Measurements from ENCODE around the gene NDUFAF5. TPM values are rescaled to one million over a fixed set of nuclear protein-coding genes. Genes with fewer than 3 reads are reported as not detected.
A peak's percentile ranks its signal among the peaks of the same experiment; 100 is the strongest.

Gene NDUFAF5
- total and polyA plus RNA-seq, 11 donors, result 34.7 to 72.3 (median 55.5) TPM

DNA sequence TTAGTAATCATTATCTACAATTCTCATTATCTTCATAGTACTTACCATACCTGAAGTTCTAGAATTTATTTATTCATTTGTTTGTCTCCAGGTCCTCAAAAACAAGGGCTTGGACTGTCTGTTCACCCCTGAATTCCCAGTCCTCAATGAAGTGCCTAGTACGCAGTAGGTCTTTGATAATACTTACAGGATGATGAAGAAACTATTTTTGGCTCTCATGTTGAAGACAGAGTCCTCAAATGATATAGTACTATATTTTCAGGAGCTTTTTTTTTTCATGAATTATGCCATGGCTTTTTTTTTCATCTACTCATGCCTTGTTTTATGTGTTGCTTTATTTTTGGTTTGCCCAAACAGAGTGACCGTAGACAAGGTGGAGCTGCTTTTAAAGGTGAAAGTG lies 66.5 kb downstream of the NDUFAF5 start:
- Histone ChIP-seq H3K9me3 (no peaks in the 10 kb centered on the region), H3K4me3 (no peak overlapping the region), H3K4me1 (peaks cover 0 to 14% (median 3%) of the 10 kb centered on the region in 12 donors), H3K27ac (peak overlapping the region in 3 of 12 donors; percentile 14 to 32 (median 24)), H3K27me3 (no peaks in the 10 kb centered on the region), H3K36me3 (no peaks in the 10 kb centered on the region)
- TF ChIP-seq POLR2A (IDR thresholded peaks at IDR 0.05), result no peak
- TF ChIP-seq, protein P1, sequence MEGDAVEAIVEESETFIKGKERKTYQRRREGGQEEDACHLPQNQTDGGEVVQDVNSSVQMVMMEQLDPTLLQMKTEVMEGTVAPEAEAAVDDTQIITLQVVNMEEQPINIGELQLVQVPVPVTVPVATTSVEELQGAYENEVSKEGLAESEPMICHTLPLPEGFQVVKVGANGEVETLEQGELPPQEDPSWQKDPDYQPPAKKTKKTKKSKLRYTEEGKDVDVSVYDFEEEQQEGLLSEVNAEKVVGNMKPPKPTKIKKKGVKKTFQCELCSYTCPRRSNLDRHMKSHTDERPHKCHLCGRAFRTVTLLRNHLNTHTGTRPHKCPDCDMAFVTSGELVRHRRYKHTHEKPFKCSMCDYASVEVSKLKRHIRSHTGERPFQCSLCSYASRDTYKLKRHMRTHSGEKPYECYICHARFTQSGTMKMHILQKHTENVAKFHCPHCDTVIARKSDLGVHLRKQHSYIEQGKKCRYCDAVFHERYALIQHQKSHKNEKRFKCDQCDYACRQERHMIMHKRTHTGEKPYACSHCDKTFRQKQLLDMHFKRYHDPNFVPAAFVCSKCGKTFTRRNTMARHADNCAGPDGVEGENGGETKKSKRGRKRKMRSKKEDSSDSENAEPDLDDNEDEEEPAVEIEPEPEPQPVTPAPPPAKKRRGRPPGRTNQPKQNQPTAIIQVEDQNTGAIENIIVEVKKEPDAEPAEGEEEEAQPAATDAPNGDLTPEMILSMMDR (IDR thresholded peaks at IDR 0.05), result no peak
- ATAC-seq, result peak; percentile 80 to 92 (median 86)
- WGBS, 4 donors, result 52 to 56% (median 54%) methylated on average over 2 of the region's 2 CpGs
- intact Hi-C loops (cut with DNase I), result no loop called here
- no peak for DNase-seq

DNA sequence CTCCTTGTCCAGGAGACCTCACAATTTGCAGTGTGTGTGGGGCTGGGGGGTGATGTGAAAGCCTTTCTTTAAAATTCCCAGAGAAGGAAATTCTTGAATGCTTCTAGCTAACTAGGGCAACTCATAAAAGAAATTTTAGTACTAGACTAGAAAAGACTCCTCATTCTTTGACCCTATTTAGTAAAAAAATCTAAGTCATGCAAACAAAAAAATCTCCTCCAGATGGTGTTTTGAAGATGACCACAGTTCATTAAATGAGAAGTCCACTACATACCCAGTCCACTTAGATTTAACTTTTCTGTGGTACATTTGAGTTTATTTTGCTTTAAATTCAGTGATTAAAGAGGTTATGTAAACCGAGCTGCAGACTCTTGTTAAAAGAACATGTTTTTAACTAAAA lies 67.5 kb downstream of the NDUFAF5 start:
- H3K27me3 ChIP-seq, result no peaks in the 10 kb centered on the region
- no peaks in the 10 kb centered on the region for H3K36me3 ChIP-seq
- TF ChIP-seq, protein P1 (IDR thresholded peaks at IDR 0.05), result no peak
- no peak for TF ChIP-seq POLR2A (IDR thresholded peaks at IDR 0.05)
- H3K4me3 ChIP-seq, result no peak overlapping the region
- H3K27ac ChIP-seq, result no peak overlapping the region
- no peaks in the 10 kb centered on the region for H3K9me3 ChIP-seq
- DNase-seq, result no peak
- H3K4me1 ChIP-seq, result peaks cover 0 to 21% (median 5%) of the 10 kb centered on the region in 12 donors
- WGBS, 4 donors, result 57 to 76% (median 69%) methylated on average over 1 of the region's 1 CpG
- intact Hi-C loops (cut with DNase I), result no loop called here
- ATAC-seq, result no peak

DNA sequence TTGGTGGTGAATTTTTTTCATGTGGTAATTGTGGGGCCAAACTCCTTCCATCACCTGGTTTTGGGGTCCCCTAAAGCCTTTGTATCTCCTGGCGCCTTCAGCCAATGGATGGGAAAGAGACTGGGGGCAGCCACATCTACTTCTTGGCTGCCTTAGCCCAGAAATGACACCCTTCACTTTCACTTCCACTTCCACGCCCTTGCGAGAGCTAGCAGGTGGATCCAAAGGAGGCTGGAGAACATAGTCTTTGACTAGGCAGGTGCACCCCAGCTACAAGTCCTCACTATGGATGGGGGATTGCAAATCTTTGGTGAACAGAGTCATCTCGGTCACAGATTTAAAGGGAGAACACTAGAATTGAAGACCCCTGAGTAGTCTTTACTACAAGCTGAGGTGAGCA lies 70.8 kb downstream of the NDUFAF5 start:
- intact Hi-C loops (cut with DNase I), result no loop called here
- WGBS, 4 donors, result 92 to 97% (median 92%) methylated on average over 4 of the region's 4 CpGs

GRCh38 chr20:13856354-13856753 lies 71.5 kb downstream of the NDUFAF5 start:
- Histone ChIP-seq H3K27me3 (no peaks in the 10 kb centered on the region), H3K9me3 (no peaks in the 10 kb centered on the region), H3K4me1 (peaks cover 0 to 20% (median 4%) of the 10 kb centered on the region in 12 donors), H3K27ac (peak overlapping the region in 1 of 12 donors; percentile 13), H3K4me3 (no peak overlapping the region), H3K36me3 (no peaks in the 10 kb centered on the region)
- TF ChIP-seq, protein P1 (IDR thresholded peaks at IDR 0.05), result no peak
- TF ChIP-seq POLR2A (IDR thresholded peaks at IDR 0.05), result no peak
- 58 to 71% (median 69%) methylated on average over 4 of the region's 4 CpGs for WGBS, 4 donors
- DNase-seq (no peak), ATAC-seq (peak in 1 of 4 donors; percentile 56)
- intact Hi-C loops (cut with DNase I), result no loop called here

More for the DNA sequence above, 70.8 kb downstream of the NDUFAF5 start:
- Histone ChIP-seq H3K36me3 (no peaks in the 10 kb centered on the region), H3K27ac (no peak overlapping the region), H3K27me3 (no peaks in the 10 kb centered on the region), H3K9me3 (no peaks in the 10 kb centered on the region), H3K4me3 (no peak overlapping the region), H3K4me1 (peaks cover 0 to 24% (median 5%) of the 10 kb centered on the region in 12 donors)
- TF ChIP-seq POLR2A (IDR thresholded peaks at IDR 0.05), result no peak
- TF ChIP-seq, protein P1 (IDR thresholded peaks at IDR 0.05), result no peak
- ATAC-seq (no peak), DNase-seq (no peak)

All from heart left ventricle (tissue), 16 donors.